Renal cortex interstitium (tissue), 11 donors: ENCODE measurements around the gene GPR132. TPM values are rescaled to one million over a fixed set of nuclear protein-coding genes. Genes with fewer than 3 reads are reported as not detected.
"Not testable (repeated sequence)": the region's sequence is repeated elsewhere in the genome, so short reads cannot be mapped to it uniquely, and the experiment has no call there.

Experiments
- DNase-seq, 11 donors: peaks; one replicate each; pipeline ENCODE4 v3.0.0-alpha.2; 2013; ENCODE audit warnings: low read depth in 9 of 11, low spot score in 4 of 11; ENCODE audit errors: extremely low read depth in 1 of 11
- polyA plus RNA-seq, 3 donors: library from polyadenylated mRNA; unstranded; fragments of 120-200 nt; gene quantifications; one replicate each; pipeline ENCODE4 v1.2.1, GENCODE V29; 2013; ENCODE audit not compliant: insufficient read length in 3 of 3

GPR132 gene
- polyA plus RNA-seq, 3 donors: 0.26 to 0.83 (median 0.50) TPM

DNA sequence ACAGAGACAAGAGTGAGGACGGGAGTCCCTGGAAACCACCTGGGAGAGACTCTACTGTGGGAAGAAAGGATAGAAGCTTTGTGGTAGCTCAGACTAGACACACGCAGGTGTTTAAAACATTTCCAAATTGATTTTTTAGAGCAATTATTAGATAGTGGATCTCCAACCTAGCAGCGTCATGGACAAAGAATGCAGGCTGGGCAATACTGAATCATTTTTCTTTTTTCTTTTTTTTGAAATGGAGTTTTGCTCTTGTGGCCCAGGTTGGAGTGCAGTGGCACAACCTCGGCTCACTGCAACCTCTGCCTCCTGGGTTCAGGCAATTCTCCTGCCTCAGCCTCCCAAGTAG is 13.1 kb downstream of the GPR132 start:
- no peak for DNase-seq

DNA sequence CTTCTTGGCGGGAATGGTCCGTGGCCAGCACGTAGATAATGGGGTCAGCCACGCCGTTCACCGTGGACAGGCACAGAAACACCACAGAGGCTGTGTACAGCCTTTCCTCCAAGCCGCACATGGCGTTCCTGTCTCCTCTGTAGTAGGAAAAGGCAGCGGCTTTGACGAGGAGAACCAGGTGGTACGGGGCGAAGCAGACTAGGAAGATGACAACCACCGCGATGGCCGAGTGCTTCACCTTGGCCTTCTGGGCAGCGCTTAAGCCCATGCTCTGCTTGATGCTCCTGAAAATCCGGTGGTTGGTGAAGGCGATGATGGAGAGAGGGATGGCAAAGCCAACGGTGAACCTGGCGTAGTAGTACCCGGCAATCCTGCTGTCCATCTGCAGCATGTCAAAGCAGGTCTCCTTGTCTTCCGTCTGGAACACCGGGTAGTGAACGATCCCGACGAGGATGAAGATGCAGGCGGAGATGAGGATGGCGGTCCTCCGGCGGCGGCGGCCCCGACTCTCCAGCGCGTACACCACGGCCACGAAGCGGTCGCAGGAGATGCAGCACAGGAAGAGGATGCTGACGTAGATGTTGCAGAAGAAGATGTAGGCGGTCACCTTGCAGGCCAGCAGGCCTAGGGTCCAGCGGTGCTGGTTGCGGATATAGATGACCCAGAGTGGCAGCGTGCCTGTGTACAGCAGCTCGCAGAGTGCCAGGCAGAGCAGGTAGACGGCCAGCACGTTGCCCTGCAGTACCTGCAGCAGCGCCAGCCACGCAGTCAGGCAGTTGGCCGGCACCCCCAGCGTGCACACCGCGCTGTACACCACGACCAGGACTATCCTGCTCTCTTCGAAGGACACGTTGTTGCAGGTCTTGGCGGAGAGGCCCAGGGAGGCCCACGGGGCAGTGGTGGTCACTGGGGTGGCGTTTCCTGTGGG is 13.8 kb downstream of the GPR132 start:
- no peak for DNase-seq

DNA sequence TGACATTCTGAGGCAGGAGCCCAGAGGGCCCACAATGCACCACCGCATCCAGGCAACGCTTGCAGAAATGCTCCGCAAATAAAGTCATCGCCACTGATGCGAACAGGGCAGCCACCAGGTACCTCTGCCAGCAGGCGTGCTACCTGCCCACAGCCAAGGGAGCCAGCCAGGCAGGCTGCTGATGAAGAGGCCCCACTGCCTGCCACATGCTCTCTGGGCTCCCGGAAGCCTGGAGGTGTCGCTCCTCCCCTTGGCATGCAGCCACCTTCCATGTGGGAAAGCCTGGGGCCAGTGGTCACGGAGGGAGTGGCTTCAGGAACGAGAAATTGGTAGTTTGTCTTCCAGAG is 14.7 kb downstream of the GPR132 start:
- peak in 1 of 11 donors; percentile 31 for DNase-seq

DNA sequence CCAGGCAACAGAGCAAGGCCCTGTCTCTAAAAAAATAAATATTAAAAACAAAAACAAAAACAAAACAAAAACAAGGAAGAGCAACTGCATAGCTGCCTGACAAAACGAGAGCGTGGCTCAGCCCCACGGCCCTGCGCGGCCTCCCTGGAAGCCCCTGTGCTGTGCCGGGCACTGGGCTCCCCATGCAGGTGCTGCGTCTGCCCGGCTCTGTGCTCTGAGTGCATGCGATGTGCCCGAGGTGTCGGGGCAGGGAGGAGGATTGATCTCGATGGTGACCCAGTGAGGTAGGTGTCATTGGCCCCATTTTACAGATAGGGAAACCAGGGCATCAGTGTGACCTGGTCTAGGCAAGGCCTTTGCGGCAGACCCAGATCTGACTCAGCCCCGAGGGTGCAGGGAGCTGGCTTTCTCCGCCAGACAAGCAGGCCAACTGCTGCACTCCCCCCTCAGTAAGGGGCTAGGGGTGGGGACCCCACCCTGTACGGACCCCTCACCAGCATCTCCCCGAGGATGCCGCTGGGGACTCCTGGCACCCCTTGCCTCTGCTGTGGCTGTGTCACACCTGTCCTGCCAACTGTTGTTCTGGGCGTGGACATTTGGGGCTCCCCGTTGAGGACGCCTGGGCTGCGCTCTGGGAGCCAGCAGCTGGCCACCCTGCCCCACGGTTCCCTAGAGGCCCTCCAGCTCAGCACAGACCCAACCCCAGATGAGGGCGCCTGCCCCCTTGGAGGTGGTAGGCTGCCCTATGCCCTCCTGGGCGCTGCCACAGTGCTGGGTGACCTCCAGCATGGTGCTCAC is 15.3 kb downstream of the GPR132 start:
- no peak for DNase-seq

DNA sequence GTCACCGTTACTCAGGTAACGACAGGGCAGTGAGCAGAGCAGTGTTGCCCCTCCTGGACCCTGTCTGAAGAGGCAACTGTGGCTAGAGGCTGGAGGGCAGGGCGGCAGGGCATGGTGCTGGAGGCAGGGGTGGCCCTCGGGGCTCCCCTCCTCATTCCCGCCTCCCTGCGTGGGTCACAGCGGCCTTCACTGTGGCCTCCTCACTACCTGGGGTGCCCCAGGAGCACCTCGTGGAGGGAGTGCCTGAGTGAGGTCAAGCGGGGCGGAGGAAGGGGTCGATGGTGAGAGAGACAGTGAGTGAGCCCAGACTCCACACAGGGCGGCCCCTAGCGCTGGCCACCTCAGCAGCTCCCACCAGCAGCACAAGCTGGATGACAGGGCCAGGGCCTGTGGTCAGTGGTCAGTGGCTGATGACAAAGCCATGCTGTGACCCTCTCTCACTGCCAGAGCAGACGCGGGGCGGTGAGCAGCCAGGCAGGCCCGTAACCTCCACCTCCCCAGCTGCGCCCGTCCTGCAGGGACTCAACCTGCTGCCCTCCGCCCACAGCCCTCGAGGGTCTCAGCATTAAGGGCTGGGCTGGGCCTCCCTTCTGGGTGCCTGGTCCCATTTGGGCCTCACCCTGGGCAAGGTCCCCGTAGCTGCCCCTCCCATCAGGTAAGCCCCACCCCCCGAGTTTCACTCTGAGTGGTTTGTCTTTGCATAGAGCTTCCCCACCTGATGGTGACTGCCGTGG is 17.8 kb downstream of the GPR132 start:
- no peak for DNase-seq

DNA sequence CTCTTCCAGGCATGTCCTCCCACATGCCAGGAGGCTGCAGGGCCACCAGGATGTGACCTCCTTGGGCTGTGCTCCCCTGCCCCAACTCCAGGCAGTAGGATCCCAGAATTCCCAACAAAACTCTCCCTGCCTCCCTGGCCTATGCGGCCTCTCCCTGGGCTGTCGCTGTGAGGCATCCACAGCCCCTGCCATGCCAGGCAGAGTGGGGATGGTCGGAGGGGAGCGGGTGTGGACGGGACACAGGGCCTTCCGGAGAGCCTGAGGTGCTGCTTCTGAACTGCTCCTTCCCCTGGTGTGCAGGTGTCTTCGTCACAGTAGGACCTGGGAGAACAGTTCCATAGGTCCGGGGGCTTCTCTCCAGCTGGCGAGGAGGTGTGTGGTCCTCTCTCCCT is 18.3 kb downstream of the GPR132 start:
- DNase-seq: no peak

DNA sequence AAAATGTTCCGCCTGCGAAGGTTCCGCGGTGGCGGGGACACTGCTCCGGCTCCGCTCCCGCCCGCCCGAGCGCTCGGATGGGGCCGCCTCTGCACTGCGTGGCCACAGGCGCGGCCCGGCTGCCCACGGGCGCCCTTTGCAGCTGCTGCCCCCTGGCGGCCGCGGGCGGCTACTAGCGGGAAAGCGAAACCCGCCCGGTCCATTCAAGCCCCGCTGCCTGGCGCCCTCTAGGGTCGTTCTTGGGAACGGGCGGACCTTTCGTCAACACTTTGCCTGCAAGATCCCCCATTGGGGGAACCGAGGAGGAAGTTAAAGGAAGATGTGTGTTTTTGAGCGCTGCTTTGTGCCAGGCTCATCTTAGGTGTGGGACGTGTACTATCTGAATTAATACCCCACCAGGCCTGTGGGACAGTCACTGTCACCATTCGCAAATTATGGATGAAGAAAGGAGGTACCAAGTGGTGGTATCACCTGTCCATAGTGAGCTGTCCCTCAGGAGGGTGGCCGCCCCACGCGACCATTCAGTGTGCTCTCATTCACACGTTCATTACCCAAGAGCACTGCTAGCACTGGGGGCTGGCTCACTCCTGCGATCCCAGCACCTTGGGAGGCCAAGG is 19.4 kb downstream of the GPR132 start:
- DNase-seq: peak; percentile 50 to 81 (median 67)

DNA sequence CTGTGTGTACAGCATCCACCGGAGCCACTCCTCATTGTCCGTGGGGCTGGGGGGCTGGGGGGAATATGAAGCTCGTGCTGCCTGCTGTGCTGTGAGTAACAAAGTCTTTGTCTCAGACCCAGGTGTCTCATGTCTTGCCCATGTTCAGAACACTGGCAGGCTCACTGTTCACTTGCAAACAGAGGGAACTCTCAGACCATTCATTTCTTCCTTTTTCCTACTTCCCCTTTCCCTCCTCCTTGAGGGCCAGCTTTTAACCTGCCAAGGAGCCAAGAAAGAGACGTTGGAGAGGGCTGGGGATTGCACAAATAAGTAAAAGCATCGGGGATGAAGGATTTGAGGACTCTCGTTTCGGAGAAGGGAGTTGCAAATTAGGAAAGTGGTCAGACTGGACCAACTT is 21.6 kb downstream of the GPR132 start:
- no peak for DNase-seq

DNA sequence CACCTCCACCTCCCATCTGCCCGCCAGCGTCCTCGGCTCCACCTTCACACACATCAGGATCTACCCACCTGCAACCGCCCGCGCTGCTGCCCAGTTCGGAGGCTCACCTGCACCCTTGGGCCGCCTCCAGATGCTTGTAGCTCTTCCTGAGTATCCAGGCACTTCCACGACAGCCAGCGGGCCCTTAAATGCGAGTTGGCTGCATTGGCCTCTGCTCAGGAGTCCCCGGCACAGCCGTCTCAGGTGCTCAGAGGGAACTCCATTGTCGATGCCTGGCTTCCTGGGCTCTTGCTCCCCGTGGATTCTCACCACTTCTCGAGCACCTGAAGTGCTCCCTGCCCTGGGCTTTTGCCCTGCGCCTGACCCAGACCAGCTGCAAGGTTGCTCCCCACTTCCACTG is 22.4 kb downstream of the GPR132 start:
- no peak for DNase-seq

DNA sequence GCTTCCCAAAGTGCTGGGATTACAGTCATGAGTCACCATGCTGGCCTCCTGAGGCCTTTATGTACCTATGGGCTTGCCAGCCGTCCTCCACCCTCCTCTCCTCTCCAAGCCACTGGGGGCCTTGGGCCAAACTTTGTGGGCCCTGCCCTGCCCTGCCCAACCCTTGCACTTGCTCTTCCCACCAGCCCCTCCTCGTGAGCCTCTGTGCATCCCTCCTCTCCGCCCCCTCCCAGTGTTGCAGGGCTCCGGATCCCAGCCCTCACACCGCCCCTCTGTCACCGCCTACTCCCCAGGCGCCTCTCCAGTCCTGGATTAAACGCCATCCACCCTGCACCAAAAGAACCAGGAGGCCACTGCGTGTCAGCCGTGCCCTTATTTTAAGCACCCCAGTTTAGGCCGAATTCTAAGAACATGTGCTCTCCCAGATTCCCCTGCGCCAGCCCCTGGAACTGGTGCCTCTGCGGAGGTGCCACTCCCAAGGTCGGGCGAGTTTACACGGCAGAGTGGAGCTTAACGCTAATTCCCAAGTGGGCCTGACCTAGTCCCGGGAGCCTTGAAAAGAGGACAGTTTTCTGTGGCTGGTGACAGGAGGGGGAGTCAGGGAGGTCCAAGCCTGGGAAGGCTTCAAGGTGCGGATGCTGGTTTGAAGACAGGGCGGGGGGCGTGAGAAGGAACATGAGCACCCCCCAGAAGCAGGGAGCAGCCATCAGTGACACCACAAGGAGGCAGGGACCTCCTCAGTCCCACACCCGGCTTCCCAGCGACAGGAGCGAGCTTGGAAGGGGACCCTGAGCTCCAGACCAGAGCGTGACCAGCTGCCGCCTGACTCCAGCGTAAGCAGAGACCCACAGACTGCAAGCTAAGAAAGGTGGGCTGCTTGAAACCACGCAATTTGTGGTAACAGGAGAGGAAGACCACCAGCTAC is 23.1 kb downstream of the GPR132 start:
- no peak for DNase-seq

DNA sequence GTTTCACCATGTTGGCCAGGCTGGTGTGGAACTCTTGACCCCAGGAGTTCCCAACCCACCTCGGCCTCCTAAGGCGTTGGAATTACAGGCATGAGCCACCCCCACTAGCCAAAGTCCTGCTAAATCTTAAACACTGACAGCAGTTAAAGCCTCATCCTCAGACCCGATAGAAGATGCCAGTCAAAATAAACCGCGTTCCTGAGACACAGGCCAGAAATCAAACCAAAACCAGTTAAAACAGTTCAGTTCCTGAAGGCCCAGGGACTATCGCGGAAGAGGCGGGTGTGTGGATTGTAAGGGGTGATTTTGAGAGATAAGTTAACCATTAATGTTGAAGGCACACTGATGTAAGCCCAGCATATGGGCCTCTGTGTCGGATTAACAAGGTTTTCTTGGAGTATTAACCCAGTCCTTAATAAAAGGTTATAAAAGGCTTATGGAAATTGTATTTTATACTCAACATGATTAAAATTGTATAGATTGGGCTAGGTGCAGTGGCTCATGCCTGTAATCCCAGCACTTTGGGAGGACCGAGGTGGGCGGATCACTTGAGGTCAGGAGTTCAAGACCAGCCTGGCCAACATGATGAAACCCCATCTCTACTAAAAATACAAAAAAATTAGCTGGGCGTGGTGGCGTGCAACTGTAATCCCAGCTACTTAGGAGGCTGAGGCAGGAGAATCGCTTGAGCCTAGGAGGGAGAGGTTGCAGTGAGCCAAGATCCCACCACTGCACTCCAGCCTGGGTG is 25.6 kb downstream of the GPR132 start:
- no peak for DNase-seq

DNA sequence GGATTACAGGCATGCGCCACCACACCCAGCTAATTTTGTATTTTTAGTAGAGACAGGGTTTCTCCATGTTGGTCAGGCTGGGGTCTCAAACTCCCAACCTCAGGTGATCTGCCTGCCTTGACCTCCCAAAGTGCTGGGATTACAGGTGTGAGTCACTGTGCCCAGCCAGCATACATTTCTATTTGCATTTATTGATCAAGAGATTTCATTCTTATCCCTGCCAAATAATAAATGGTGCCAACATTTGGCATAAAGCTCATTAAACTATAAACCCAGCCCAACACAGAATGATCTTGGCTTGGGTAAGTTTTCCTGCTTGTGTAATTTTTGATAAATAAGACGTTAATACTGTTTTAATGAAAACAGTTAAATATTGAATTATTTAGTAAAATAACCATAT is 29.6 kb downstream of the GPR132 start:
- DNase-seq: not testable (repeated sequence)

DNA sequence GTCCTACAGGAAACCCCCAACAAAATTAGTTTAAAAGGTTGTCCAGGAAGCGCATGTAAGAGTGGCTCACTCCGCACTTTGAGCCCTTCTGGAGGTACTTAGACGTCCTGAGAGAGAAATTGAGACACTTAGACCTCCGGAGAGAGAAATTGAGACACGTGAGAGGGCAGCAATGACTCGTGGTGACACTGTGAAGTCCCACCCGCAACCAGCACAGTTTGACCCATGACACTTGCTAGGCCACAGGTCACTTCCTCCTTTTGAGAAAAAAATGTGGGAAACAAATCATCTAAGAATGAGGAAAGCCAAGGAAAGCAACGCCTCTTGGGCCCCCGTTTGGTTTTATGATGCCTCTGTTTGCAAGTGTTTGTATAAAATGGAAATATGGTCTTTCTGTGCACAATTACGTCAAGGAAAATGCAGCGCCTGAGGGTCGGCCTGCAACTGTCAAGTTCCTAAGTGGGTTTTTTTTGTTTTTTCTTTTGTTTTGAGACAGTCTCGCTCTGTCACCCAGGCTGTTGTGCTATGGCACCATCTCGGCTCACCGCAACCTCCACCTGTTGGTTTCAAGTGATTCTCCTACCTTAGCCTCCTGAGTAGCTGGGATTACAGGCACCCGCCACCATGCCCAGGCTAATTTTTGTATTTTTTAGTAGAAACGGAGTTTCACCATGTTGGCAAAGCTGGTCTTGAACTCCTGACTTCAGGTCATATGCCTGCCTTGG is 30.8 kb downstream of the GPR132 start:
- DNase-seq: no peak

DNA sequence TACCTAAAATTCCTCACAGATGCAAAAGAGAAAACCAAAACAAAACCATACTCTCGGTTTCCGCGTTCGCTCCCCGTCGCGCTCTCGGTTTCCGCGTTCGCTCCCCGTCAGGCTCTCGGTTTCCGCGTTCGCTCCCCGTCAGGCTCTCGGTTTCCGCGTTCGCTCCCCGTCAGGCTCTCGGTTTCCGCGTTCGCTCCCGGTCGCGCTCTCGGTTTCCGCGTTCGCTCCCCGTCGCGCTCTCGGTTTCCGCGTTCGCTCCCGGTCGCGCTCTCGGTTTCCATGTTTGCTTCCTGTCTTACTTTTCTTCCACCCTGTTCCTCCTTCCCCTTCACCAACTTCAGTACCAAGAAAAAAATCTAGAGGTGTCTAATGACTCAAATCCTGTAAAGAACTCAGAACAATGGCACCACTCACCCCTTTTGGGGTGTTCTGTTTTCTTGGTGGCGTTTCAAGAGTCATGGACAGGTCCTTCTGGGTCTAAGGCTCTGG is 31.8 kb downstream of the GPR132 start:
- not testable (repeated sequence) for DNase-seq

DNA sequence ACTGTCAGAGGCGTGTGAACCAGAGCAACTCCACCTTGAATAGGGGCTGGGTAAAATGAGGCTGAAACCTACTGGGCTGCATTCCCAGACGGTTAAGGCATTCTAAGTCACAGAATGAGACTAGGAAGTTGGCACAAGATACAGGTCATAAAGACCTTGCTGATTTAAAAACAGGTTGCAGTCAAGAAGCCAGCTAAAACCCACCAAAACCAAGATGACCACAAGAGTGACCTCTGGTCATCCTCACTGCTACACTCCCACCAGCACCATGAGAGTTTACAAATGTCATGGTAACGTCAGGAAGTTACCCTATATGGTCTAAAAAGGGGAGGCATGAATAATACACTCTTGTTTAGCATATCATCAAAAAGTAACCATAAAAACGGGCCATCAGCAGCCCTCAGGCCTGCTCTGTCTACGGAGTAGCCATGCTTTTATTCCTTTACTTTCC is 32.8 kb downstream of the GPR132 start:
- not testable (repeated sequence) for DNase-seq

DNA sequence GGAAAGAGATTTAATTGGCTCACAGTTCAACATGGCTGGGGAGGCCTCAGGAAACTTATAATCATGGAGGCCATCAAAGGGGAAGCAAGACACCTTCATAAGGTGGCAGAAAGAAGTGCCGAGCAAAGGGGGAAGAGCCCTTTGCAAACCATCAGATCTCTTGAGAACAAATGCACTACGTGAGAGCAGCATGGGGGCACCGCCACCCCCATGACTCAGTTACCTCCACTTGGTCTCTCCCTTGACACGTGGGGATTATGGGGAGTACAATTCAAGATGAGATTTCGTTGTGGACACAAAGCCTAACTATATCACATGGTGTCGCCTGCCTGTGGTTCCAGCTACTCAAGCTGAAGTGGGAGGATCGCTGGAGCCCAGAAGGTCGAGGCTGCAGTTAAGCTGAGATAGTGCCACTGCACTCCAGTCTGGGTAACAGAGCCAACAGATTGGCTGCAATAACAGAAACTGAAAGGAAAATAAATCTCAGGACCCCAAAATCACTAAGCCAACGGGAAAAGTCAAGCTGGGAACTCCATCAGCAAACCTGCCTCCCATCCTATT is 34.3 kb downstream of the GPR132 start:
- DNase-seq: no peak
